GM18520 (cell line): ENCODE measurements around the gene AHI1.
"Not testable (repeated sequence)": the region's sequence is repeated elsewhere in the genome, so short reads cannot be mapped to it uniquely, and the experiment has no call there.

Source experiments
- ATAC-seq: cut with Tn5 transposase; IDR thresholded peaks from one replicate; pipeline ENCODE4 v1.9.1; 2021; ENCODE audit not compliant: unreplicated experiment

The AHI1 gene

GRCh38 chr6:135268740-135269139 lies 228.8 kb downstream of the AHI1 start:
- ATAC-seq, result no peak

- no peak for ATAC-seq
Observed at GRCh38 chr6:135268263-135268662, 229.3 kb downstream of the AHI1 start.

- ATAC-seq, result no peak
Observed at GRCh38 chr6:135267085-135267484, 230.5 kb downstream of the AHI1 start.

DNA sequence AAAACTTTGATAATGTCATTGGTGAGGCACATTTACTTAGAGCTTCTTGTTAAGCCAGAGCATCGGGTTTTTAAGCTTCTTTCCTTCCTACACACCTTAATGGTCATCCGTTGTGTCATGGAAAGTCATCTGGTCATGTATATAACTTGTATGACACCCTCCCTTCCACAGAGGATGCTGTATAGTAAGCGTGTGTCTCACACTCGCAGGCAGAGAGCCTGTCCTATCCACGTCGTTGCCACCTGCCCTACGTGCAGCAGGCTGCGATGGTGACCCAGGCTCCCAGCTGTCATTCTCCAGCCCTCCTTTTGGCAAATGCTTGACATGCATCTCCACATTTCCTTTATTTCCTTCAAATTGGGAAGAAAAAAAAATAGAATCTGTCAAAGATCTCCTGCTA lies 230.9 kb downstream of the AHI1 start:
- ATAC-seq, result no peak

DNA sequence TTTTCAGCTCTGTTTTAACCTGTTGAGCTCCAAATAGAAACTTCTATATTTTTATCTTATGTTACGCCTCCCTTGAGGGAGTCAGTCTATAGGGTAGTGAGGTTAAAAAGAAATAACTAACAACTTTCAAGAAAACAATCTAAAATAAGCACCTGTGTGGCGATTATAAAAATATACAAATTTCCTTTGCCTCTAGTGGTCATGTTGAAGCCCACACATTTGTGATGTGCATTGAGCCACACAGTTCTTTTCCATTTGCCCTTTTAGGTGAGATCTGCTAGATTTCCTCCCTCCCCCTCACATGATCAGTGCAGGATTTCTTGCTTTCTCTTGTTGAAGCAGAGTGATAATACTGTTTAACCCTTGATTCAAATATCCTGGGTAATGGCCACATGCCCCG lies 232.3 kb downstream of the AHI1 start:
- no peak for ATAC-seq

- no peak for ATAC-seq
Observed at GRCh38 chr6:135261872-135262725, 235.4 kb downstream of the AHI1 start.

DNA sequence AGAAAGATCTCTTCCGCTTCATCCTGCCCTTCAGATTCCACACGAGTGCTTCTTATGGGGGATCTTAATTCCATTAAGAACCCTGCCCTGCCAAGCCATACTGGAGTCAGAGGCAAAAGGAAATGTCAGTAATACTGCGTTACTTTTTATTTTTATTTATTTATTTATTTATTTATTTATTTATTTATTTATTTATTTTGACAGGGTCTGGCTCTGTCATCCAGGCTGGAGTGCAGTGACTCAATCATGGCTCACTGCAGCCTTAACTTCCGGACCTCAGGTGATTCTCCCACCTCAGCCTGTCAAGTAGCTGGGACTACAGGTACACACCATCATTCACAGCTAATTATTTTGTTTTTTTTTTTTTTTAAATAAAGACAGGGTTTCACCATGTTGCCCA lies 236.9 kb downstream of the AHI1 start:
- no peak for ATAC-seq

GRCh38 chr6:135258970-135259369 lies 238.6 kb downstream of the AHI1 start:
- no peak for ATAC-seq

DNA sequence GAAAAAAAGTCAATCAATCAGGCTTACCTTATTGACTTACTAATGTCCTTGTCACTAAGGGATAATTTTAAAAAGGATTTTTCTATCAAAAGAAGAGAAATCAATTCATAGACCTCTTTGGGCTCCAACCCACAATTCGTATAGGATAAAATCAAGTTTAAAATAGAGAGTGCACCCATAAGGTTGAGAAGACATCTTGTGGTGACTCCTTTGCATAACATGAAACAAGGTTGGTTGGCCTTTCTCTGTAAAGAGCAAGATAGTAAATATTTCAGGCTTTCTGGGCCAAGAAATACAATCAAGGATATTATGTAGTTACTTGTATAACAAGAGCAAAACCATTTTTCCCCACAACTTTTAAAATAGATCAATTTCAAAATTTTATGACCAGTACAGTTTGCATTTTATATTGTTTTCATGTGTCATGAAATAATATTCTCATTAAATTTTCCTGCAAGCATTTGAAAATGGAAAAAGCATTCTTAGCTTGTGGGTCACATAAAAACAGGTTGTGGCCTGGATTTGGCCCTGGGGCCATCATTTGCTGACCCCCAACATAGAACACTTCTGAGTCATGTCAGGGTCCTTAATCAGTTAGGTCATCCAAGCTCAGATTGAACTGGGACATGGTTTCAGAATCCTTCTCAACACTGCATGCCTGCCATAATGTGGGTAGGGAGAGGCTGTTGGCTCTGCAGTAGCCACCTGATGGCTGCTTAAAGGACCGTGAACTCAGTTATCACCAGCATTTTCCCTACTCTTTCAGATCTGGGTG lies 239.7 kb downstream of the AHI1 start:
- no peak for ATAC-seq

DNA sequence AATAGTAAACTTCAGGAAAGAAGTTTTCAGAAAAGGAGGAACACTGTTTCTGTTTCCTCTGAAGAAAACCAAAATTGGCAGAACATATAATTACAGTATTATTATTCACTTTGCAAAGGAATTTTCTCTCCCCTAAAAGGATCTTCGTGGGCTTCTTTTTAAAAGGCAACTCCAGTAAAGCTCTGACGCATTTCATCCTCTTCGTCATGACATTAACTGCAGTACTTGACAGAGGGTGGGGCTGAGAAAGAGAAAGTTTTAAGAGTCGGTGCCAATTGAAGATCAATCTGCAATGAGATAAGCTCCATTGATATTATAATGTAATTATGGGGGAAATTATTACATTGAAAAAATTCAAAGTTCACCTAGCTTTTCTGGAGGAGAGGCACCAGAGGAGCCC lies 240.7 kb downstream of the AHI1 start:
- no peak for ATAC-seq

- no peak for ATAC-seq
Observed at GRCh38 chr6:135254471-135254870, 243.1 kb downstream of the AHI1 start.

GRCh38 chr6:135251498-135252441 lies 245.8 kb downstream of the AHI1 start:
- ATAC-seq, result no peak

DNA sequence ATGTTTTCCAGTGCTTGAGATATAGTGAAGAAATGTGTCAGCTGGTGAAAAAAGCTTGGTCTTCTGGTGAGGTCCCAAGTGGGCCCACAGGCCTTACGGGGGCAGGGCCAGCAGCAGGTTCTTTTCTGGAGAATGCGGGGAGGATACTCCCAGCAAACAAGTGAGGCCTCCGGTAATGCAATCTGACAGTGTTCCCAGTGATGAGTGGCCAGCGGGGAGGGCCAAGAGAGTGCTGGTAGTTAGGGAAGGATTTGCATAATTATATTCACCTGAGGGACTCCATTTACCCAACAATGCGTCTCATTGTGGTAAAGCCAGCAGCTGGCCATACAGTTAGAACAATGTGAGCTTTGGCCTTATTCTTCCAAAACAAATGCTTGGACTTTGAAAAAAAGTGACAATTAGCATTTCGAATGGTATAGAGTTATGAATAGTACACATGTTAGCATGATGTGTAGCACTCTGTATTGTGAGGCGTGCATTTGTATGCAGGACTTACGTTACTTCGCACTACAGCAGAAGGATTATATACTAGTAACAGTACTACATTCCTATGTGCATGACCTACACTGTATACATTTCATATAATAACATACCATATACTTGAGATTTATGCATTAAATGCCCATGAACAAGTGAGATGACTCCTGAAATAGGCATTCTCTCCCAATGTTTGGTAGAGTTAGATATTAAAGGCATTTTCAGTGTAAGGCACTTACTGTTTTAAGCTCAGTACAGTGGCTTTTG lies 246.6 kb downstream of the AHI1 start:
- no peak for ATAC-seq

GRCh38 chr6:135250234-135250633 lies 247.3 kb downstream of the AHI1 start:
- no peak for ATAC-seq

DNA sequence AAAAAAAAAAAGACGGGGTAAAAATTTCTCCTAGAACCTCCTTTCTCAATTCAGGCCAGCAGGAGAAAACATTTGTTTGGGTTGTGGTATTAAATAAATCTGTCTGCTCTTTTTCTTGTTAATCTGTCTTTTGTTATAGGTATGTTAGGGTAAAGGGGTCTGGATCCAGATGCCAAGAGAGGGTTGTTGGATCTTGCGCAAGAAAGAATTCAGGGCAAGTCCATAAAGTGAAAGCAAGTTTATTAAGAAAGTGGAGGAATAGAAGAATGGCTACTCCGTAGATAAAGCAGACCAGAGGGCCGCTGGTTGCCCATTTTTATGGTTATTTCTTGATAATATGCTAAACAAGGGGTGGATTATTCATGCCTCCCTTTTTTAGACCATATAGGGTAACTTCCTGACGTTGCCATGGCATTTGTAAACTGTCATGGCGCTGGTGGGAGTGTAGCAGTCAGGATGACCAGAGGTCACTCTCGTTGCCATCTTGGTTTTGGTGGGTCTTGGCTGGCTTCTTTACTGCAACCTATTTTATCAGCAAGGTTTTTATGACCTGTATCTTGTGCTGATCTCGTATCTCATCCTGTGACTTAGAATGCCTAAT lies 251.0 kb downstream of the AHI1 start:
- ATAC-seq, result not testable (repeated sequence)

DNA sequence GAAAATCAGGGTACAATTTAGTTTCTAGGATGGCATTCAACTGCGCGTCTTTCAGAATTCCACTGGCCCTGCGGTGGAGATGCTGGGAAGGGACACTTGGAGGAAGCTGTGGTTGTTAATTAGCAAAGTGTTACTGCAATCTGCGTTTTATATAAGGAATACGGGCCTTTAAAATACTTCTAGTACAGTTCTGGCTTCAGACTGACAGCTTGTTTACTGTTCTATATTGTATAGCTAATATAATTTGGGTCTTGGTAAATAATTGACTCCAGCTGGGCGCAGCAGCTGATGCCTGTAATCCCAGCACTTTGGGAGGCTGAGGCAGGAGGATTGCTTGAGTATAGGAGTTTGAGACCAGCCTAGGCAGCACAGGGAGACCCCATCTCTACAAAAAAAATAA lies 252.7 kb downstream of the AHI1 start:
- no peak for ATAC-seq

DNA sequence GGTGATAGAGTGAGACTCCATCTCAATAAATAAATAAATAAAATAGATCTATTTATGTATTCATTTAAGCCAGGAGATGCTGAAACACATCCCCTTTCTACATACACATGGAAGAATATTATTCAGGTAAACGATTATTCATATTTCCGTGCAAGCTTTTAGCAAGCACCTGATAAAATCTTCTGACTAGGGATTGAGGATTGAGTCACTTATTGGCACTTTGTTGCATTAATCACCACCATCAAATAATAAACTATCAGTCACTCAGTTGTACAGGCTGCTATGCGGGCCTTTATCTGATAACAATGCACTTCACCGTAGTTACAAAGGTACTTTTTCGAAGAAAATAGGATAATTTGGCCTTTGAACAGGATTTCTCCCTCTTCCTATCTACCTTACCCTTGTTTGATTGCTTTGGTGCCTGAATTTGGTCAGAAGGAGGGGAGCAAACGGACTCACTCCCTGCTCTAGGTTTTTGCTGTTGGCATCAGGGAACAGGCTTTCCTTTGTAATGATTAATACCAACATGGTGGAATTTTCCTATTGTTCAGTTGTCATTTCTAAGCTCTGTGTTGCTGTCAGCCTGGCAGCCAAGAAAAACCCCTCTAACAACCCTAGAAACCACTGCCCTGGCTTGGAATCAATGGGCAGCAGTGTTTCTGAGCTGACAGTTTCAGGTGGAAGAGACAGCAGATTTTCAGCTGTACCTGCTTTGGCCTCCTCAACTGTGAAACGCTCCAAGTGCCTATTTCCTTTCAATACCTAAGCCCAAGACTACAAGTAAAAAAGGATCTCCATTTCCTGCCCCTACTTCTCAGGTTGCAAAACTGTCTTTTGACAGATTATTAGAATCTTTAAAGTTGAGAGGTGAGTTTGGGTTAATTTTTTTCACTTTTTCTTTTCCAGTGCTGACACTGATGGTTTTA lies 253.4 kb downstream of the AHI1 start:
- no peak for ATAC-seq

DNA sequence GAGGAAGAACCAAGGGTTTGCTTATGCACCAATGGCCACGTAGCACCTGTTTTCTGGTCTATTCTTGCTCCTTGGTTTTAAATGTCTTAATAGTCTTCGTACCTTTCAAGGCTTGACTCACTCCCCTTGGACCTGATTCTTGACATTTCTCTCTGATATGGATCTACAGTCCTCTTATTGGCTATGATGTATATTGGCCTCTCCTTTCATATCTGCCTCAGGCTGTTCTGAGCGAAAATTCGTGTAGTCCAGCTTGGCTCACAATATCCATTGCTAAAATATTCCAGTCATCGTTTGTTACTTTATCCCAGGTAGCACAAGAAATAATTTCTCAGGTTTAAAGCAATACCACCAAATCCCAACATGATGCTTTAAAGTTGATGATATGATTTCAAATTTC lies 256.8 kb downstream of the AHI1 start:
- ATAC-seq, result no peak

GRCh38 chr6:135236732-135237131 lies 260.8 kb downstream of the AHI1 start:
- no peak for ATAC-seq
